ENCODE data around the gene RRP9.

RRP9 gene

DNA sequence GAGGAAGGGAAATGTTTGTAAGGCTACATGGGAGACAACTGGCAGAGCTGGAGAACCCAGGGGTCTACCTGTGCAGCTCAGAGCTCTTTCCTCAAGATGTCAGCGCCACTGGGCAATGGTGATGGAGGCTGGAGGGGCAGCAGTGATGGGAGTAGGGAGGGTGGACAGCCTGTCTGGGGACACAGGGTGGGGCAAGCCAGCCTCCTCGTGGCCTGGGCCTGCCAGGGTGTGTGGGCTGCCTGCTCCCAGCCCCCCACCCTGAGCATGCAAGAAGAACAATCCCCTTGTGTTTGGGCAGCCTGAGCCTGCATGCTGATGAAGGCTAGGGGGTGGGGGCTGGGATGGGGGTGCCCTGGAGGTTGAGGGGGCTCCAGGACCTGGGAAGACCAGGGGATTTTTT, 24.3 kb upstream of the RRP9 start:
- FAIRE-seq, result no peak

DNA sequence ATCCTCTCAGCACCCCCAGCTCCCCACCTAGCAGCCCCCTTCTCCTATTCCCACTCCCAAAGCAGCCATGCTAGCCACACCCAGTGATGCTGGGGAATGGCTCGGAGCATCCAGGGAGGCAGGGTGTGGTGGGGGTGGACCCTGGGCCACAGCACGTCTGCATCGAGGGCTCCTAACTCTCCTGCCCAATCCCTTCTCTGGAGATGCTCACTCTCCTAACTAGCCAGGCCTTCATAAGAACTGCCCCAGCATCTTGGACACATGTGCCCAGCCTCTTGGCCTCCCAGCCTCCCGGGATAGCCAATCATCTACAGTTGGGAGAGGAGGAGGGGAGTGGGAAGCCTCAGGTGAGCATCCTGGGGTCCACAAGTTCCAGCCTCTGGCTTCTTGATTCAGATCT, 22.8 kb upstream of the RRP9 start:
- TF ChIP-seq PAX5 (IDR thresholded peaks at IDR 0.05; ENCODE audit: insufficient read depth, low read length, severe bottlenecking) (no peak), POU2F2 (IDR thresholded peaks at IDR 0.05; ENCODE audit: low read depth, low read length) (no peak), TAF1 (IDR thresholded peaks at IDR 0.05; ENCODE audit: low read depth, low read length) (no peak), POLR2AphosphoS5 (IDR thresholded peaks at IDR 0.05; ENCODE audit: low read depth, low read length) (no peak), SPI1 (IDR thresholded peaks at IDR 0.05; ENCODE audit: low read depth, low read length) (no peak), POLR2A (IDR thresholded peaks at IDR 0.05; ENCODE audit: low read depth, low read length) (no peak)
- DNase-seq (ENCODE audit: insufficient read length, low spot score), result no peak
- FAIRE-seq, result no peak

More for the DNA sequence above, 24.3 kb upstream of the RRP9 start:
- no peak for DNase-seq (ENCODE audit: insufficient read length, low spot score)
- no peak for TF ChIP-seq POU2F2 (IDR thresholded peaks at IDR 0.05; ENCODE audit: low read depth, low read length)
- no peak for TF ChIP-seq TAF1 (IDR thresholded peaks at IDR 0.05; ENCODE audit: low read depth, low read length)
- no peak for TF ChIP-seq SPI1 (IDR thresholded peaks at IDR 0.05; ENCODE audit: low read depth, low read length)
- TF ChIP-seq POLR2A (IDR thresholded peaks at IDR 0.05; ENCODE audit: low read depth, low read length), result no peak
- no peak for TF ChIP-seq POLR2AphosphoS5 (IDR thresholded peaks at IDR 0.05; ENCODE audit: low read depth, low read length)
- no peak for TF ChIP-seq PAX5 (IDR thresholded peaks at IDR 0.05; ENCODE audit: insufficient read depth, low read length, severe bottlenecking)

DNA sequence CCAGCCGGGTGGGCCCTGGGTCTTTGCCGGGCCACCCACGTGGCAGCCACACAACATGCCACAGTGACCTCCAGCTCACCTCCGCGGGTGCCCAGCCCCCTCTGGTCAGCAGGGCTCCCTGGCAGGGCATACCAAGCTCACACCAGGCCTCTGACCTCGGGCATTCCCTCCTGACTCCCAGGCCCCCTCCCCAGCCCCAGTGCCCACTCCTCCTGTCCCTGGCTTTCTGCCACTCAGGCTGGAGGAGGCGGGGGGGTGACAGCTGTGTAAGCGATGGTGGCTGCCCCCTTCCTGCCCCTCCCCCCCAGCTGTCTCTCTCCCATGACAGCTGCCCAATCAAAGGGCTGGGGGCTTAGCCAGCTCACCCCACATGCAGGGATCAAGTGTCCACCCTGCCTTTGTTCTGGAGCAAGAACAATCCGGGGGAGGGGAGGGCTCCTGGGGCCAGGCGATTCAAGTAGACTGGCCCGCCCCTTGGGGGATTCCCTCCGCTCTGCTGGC, 22.3 kb upstream of the RRP9 start:
- FAIRE-seq (no peak), DNase-seq (ENCODE audit: insufficient read length, low spot score) (no peak)
- no peak for TF ChIP-seq SPI1 (IDR thresholded peaks at IDR 0.05; ENCODE audit: low read depth, low read length)
- TF ChIP-seq POLR2A (IDR thresholded peaks at IDR 0.05; ENCODE audit: low read depth, low read length), result no peak

DNA sequence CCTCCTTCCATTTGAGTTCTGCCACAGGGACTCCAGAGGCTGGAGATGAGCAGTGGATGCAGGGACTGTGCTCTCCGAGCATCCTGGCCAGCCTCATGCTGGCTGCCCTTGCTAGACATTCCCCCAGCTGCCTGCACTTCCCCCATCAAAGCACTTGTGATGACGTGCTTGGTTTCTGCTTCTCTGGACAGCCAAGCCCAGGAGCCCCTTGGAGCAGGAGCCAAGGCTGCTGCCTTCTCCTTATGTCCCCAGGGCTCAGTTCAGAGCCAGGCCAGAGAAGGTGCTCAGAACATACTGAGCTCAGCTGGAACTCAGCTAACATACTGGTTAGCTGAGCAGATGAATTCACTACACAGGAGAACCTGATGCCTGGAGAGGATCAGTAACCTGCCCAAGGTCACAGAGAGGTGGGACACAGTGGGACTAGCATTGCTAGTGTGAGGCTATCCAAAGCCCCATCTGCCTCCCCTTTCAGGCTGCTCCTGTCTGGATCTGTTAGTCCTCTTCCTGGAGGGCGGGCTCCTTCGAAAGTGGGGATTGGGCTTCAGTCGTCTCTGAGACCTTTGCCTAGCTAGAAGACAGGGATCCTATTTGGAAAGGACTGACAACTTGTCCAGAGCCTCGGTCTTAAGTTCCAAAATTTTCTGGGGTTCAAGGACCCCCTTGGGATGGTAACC, 21.3 kb upstream of the RRP9 start:
- FAIRE-seq, result no peak
- no peak for TF ChIP-seq PAX5 (IDR thresholded peaks at IDR 0.05; ENCODE audit: insufficient read depth, low read length, severe bottlenecking)
- TF ChIP-seq POU2F2 (IDR thresholded peaks at IDR 0.05; ENCODE audit: low read depth, low read length), result no peak
- TF ChIP-seq POLR2AphosphoS5 (IDR thresholded peaks at IDR 0.05; ENCODE audit: low read depth, low read length), result no peak
- no peak for DNase-seq (ENCODE audit: insufficient read length, low spot score)

DNA sequence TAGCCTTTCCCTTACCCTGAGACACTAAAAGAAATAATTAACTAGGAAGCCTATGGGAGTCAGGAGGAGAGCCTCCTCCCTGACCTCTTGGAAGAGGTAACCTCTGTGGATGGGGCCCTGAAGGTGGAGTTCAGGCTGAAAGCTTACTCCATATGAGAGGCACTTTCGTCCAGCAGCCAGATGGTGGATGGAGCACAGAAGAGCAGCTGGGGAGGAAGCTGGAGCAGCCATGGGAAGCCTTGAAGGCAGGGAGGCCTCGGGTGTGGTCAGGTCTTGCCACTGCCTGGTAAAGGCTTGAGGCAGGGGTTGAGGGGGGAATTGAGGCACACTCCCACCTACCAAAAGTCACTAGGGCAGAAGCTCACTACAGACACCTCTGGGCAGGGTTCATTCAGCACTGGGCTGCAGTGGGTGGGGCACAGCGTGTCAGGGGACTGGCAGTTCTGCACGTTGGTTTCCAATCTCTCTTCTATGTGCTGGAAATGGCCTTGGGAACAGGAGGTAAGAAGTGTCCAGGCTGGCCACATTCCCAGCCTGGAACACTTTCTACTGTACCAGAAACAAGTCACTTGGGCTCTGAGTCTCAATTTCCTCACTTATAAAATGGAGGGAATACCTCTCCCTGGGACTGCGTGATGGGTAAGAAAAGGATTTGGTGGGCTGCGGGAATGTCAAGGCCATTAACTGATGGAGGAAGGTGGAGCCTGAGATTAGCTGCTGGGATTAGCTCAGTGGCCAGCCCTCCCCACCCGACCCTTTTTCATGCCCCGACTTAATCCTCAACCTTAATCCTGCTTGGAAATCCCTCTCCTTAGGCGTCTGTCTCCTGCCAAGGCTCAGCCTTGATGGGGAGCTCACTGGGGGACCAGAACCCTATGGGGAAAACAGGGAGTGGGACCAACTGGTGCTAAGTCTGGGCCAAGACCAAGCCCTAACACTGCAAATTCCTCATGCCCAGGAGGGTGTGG, 20.2 kb upstream of the RRP9 start:
- no peak for DNase-seq (ENCODE audit: insufficient read length, low spot score)
- no peak for TF ChIP-seq SPI1 (IDR thresholded peaks at IDR 0.05; ENCODE audit: low read depth, low read length)
- no peak for TF ChIP-seq TAF1 (IDR thresholded peaks at IDR 0.05; ENCODE audit: low read depth, low read length)
- TF ChIP-seq POLR2AphosphoS5 (IDR thresholded peaks at IDR 0.05; ENCODE audit: low read depth, low read length), result no peak
- TF ChIP-seq POLR2A (IDR thresholded peaks at IDR 0.05; ENCODE audit: low read depth, low read length), result no peak
- no peak for TF ChIP-seq PAX5 (IDR thresholded peaks at IDR 0.05; ENCODE audit: insufficient read depth, low read length, severe bottlenecking)
- TF ChIP-seq POU2F2 (IDR thresholded peaks at IDR 0.05; ENCODE audit: low read depth, low read length), result no peak

DNA sequence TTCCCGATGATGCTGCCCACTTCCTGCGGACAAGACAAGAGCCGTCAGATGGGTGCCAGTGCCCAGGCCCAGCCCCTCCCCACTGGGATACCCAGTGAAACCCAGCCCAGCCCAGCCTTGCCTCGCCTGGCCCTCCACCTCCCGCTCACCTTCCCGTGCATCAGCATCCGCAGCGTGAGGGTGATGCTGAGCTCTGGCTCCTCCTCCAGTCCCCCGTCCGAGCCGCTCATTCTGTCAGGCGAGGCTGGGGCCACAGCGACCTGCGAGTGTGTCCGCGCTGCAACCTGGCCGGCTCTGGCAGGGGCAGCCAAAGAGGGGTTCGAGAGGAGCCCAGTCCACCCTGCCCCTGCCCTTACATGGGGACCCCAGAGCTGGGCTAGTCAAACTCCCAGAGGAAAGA, 19.3 kb upstream of the RRP9 start:
- FAIRE-seq, result no peak
- no peak for DNase-seq (ENCODE audit: insufficient read length, low spot score)

More for the DNA sequence above, 20.2 kb upstream of the RRP9 start:
- no peak for FAIRE-seq

DNA sequence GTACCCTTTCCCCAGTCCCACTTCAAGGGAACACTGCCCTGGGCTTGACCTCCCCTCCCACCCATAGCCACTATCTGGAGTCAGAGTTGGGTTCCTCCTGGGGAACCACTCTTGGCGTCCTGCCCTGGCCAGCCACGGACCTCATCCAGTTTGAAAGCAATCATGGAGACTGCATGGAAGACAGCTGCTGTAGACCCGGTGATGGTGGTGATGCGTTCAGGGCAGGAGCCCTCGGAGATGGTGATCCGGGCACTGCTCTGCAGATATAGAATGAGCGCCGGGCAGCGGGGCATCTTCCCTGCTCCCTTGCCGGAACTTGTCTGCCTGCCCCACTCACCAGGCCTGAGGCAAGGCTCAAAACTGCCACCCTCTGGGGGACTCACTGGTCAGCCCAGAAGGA, 18.7 kb upstream of the RRP9 start:
- DNase-seq (ENCODE audit: insufficient read length, low spot score) (no peak), FAIRE-seq (no peak)
- no peak for TF ChIP-seq POLR2A (IDR thresholded peaks at IDR 0.05; ENCODE audit: low read depth, low read length)
- TF ChIP-seq POU2F2 (IDR thresholded peaks at IDR 0.05; ENCODE audit: low read depth, low read length), result no peak

More for the DNA sequence above, 19.3 kb upstream of the RRP9 start:
- no peak for TF ChIP-seq SPI1 (IDR thresholded peaks at IDR 0.05; ENCODE audit: low read depth, low read length)
- TF ChIP-seq PAX5 (IDR thresholded peaks at IDR 0.05; ENCODE audit: insufficient read depth, low read length, severe bottlenecking), result no peak
- no peak for TF ChIP-seq POLR2A (IDR thresholded peaks at IDR 0.05; ENCODE audit: low read depth, low read length)
- no peak for TF ChIP-seq TAF1 (IDR thresholded peaks at IDR 0.05; ENCODE audit: low read depth, low read length)
- no peak for TF ChIP-seq POLR2AphosphoS5 (IDR thresholded peaks at IDR 0.05; ENCODE audit: low read depth, low read length)
- TF ChIP-seq POU2F2 (IDR thresholded peaks at IDR 0.05; ENCODE audit: low read depth, low read length), result no peak

DNA sequence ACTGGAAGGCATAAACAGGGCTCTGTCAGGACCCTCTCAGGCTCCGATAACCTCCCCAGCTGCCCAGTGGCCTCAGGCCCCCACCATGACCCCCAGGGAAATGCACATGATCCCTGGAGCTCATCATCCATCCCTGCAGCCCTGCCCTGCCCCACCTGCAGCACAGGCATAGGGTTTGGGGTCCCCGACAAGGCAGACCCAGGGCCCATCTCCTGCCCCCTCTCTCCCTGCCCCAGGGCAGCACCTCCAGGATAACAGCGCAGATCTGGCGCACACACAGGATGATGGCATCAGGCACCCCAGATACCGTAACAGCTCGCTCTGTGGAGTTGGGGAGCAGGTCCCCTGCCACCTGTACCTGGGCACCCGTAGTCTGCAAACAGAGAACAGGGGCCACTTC, 17.9 kb upstream of the RRP9 start:
- TF ChIP-seq SPI1 (IDR thresholded peaks at IDR 0.05; ENCODE audit: low read depth, low read length), result no peak
- TF ChIP-seq POLR2A (IDR thresholded peaks at IDR 0.05; ENCODE audit: low read depth, low read length), result no peak
- TF ChIP-seq POLR2AphosphoS5 (IDR thresholded peaks at IDR 0.05; ENCODE audit: low read depth, low read length), result no peak
- no peak for TF ChIP-seq TAF1 (IDR thresholded peaks at IDR 0.05; ENCODE audit: low read depth, low read length)
- no peak for TF ChIP-seq POU2F2 (IDR thresholded peaks at IDR 0.05; ENCODE audit: low read depth, low read length)
- no peak for TF ChIP-seq PAX5 (IDR thresholded peaks at IDR 0.05; ENCODE audit: insufficient read depth, low read length, severe bottlenecking)
- no peak for FAIRE-seq
- DNase-seq (ENCODE audit: insufficient read length, low spot score), result no peak

DNA sequence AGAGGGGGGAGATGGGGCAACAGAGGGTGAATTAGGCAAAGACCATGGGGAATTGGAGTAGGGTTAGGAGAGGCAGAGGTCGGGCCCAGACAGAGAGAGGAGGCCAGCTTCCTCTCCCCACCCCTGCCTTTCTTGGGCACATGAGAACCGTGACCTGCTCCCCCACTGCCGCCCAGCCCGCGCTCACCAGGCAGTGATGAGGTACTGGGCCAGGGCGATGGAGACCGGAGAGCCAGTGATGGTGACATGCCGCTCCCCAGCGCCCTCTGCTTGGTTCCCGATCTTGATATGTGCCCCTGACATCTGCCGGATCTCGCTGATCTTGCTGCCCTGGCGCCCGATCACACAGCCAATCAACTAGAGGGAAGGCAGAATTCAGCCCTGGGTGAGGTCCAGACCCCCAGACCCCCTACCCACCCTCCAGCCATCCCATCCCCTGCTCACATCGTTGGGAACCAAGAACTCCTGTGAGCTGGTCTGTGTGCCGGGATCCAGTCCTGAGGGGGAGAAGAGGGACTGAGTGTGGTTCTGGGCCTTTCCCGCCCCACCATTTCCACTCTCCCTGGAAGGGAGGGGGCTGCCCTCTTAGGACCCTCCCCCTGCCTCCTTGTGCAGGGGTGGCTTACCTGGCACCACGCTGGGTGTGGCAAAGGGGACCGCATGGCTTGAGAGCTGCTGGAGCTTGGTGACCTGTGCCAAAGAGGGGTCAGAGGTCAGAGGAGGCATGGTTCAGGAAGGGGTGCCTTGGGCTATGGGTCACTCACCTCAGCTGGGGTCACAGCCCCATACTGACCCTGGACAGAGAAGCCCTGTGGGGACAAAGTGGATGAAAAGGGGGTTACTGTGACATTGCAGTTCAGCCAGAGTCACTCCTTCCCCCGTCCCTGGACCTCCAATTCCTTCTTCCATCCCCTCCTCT, 17.2 kb upstream of the RRP9 start:
- TF ChIP-seq POLR2A (IDR thresholded peaks at IDR 0.05; ENCODE audit: low read depth, low read length) (no peak), TAF1 (IDR thresholded peaks at IDR 0.05; ENCODE audit: low read depth, low read length) (no peak), POLR2AphosphoS5 (IDR thresholded peaks at IDR 0.05; ENCODE audit: low read depth, low read length) (no peak), POU2F2 (IDR thresholded peaks at IDR 0.05; ENCODE audit: low read depth, low read length) (no peak), PAX5 (IDR thresholded peaks at IDR 0.05; ENCODE audit: insufficient read depth, low read length, severe bottlenecking) (no peak), SPI1 (IDR thresholded peaks at IDR 0.05; ENCODE audit: low read depth, low read length) (no peak)
- FAIRE-seq (no peak), DNase-seq (ENCODE audit: insufficient read length, low spot score) (no peak)
